T47D (cell line): ENCODE results near the gene SSNA1.
A peak's percentile ranks its signal among the peaks of the same experiment; 100 is the strongest.

Source experiments
- DNase-seq, 2 experiments: peaks; one replicate each; pipeline versions ENCODE4 v3.0.0 to v3.0.0-alpha.2; 2011 to 2012; ENCODE audit warnings: low read depth in 1 of 2, low spot score in 1 of 2
- JUND ChIP-seq: IDR thresholded peaks from 2 replicates; pipeline ENCODE4 v1.6.1; 2012; ENCODE audit warnings: low read depth
- in situ Hi-C: cut with HindIII; loops from 2 replicates; pipeline ENCODE4 v1.10.0; 2016; ENCODE audit warnings: low sequenced_read_pairs, low pct_unique_long_range_greater_than_20kb

Gene SSNA1

DNA sequence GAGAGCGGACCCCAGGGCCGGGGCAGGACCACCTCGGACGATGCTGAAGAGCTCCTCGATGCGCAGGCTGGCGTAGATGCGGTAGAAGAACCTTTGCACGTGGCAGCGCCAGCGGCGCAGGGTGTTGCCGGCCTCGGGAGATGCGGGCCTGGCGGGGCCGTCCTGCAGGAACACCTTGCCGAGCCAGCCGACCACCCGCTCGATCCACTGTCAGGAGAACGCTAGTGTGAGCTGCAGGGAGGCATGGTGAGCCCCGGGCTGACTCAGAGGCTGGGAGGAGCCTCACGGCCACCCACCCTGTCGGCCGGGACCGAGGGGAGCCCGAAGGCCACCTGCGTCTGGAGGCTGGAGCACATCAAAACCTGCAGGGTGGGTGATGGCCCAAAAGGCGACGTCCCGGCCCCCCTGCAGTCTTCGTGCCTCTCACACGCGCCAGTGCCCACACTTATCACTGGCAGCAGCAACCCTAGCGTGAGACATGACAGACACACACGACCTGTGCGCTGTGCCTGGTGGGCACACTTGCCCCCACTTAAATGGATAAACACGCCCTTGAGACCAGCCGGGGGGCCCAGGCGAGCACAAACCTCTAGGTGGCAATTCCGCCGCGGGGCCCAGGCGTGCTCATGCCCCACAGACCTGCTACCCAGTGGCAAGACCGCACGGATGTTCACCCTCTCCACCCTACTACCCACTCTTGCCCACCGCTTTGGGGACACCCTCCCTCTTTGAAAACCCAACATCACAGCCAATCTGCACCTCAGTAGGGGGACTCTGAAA is 3.4 kb upstream of the SSNA1 start:
- no peak for TF ChIP-seq JUND
- in situ Hi-C loops = no loop called here
- DNase-seq = no peak

DNA sequence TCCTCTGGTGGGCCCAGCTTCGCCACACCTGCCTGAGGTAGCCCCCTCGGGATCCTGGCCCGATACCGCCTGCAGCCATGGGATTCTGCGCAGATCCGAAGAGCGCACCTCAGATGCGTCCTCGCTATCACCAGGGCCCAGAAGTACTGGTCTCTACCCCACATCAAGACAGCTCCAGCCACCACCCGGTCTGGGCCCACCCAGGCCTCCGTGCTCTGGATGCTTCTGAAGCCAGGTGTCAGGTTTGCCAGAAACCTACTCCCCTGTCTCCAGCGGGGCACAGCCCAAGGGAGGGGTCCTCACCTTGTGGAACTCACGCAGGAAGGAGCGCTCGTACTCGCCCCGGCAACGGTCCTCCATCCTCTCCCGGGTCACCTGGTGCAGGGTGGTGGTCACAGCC is 2.6 kb upstream of the SSNA1 start:
- in situ Hi-C loops = no loop called here
- no peak for TF ChIP-seq JUND

DNA sequence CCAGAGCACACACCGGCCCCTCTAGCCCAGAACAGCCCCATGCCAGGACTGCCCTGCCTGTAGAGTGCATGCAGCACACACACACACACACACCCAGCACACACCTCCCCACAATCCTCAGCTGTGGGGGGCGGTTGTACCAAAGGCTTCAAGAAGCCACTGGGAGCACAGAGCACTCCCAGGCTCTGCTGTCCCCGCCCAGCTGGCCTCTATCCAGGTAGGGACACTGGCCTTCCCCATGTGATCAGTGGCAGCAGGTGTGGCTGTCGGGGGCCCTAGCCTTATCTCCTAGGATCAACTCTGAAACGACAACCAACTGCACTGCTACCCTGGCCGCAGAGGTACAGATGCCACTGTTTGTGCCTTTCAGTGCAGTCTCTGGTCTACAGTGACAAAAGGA is 2.1 kb upstream of the SSNA1 start:
- in situ Hi-C loops = no loop called here
- no peak for DNase-seq
- TF ChIP-seq JUND = no peak

More for the DNA sequence above, 2.6 kb upstream of the SSNA1 start:
- no peak for DNase-seq

DNA sequence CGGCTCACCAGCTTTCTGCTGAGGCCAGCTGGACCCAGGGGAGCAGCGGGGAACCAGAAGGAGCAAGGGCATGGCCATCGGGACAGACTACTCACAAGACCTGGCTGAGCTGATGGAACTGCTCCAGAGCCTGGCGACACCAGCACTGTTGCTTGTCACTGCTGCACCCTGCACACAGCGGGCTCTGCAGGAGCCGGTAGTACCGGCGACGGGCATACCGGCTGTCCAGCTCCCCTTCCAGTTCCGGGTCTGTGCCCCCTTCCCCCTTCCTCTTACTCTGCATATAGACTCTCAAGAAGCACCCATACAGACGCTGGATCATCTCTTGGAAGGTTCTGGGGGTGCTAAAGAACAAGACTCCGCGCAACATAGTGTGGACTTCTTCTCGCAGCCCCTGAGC is 1.1 kb upstream of the SSNA1 start:
- in situ Hi-C loops = no loop called here

DNA sequence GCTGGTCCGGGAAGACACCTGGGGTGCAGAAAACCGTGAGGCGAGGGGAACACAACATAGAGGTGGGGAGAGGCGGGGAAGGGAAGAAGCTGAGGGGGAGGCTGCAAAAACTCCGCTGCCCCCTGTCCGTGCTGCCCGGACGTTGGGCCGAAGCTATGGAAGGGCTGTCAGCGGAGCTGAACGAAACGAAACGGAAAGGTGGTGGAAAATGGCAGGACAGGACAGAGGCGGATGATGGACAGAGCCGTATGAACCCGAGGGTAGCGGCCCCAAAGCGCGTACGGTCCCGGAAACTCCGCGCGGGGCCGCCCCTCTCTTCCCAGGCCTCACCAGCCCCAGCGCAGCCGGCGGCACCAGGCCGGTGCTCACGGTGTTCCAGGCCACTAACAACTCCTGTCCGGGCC is 388 bp upstream of the SSNA1 start:
- DNase-seq = no peak
- no peak for TF ChIP-seq JUND
- in situ Hi-C loops = no loop called here

More for the DNA sequence above, 1.1 kb upstream of the SSNA1 start:
- DNase-seq = no peak
- no peak for TF ChIP-seq JUND

DNA sequence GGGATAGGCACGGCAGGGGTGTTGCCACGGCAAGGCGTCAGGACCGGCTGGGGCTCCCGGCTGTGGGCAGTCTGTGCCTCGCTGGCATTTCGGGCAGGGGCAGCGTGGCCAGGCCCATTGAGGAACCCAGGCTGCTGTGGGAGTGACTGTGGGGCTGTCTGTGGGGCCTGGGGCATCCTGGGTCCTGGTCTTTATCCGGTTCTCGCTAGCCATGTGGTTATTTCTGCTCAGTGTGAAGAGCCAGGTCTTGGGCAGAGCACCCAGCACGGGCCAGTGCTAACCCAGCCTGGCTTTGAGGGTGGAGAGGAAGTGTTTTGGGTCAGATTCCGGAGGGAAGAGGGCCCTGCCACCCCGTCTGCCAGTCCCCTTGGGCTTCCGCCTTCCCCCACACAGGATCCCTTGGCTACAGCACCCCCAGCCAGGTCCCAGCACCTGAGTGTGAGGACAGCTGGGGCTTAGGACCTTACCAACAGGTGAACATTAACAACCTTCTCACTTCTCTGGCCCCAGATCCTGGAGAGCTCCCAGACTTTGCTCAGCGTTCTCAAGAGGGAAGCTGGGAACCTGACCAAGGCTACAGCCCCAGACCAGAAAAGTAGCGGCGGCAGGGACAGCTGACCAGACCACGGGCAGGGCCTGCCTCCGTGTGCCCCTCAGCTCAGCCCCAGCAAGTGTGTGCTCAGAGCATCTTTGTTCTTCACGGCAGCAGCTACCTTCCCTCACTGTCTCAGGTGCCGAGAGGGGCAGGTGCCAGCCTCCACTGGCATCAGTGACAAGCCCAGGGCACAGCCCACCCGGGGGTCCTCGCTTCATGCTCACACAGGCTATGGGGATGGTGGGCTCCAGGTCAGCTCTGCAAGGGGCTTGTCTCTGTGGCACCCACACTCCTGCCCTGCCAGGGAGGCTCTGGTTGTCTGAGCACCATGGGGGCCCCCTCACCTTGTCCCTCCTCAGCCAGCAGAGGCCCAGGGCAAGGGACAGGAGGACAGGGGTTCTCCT is 1.1 kb downstream of the SSNA1 start:
- in situ Hi-C loops = no loop called here
- DNase-seq = no peak
- TF ChIP-seq JUND = no peak

DNA sequence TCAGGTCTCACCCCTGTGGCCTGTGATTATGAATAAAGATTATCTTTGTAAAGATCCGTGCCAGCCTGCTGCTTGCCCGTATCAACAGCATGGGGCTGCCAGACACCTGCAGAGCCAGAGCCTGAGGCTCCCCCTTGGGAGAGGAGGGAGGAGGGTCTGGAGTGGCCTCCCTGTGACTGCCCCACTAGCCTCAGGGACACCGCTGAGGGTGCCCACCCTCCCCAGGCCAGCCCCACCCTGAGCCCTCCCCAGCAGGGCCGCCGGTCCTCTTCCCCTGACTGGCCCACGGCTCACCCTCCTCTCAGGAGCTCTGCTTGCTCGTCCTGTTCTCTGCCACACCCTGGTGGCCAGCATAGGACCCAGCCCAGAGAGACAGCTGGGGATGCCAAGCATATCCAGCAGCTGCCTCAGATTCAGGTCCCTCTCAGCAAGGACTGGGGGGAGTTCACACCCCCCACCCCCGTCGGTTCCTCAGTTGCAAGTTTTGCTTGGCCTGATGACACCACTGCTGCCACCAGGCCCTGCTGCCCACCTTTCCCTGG is 1.9 kb downstream of the SSNA1 start:
- no peak for TF ChIP-seq JUND
- in situ Hi-C loops = no loop called here
- DNase-seq = peak in 1 of 2 experiments; percentile 82

DNA sequence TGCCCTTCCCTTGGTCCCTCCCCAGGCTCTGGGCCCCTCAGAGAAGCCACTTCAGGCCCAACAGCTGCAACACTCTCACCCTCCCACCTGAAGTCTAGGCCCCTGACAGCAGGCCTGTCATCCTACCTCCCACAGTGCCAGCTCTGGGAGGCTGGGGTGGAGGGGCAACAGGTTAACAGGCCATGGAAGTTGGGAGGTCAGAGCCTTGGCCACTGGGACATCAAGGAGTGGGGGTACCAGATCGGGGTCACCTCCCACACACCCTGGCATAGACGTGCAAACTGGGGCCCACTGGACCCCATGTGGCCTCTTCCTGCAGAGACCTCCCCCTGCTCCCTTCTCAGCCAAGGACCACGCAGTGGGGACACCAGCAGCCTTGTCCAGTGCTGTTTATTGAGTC is 2.8 kb downstream of the SSNA1 start:
- in situ Hi-C loops = no loop called here
- no peak for DNase-seq
- TF ChIP-seq JUND = no peak

DNA sequence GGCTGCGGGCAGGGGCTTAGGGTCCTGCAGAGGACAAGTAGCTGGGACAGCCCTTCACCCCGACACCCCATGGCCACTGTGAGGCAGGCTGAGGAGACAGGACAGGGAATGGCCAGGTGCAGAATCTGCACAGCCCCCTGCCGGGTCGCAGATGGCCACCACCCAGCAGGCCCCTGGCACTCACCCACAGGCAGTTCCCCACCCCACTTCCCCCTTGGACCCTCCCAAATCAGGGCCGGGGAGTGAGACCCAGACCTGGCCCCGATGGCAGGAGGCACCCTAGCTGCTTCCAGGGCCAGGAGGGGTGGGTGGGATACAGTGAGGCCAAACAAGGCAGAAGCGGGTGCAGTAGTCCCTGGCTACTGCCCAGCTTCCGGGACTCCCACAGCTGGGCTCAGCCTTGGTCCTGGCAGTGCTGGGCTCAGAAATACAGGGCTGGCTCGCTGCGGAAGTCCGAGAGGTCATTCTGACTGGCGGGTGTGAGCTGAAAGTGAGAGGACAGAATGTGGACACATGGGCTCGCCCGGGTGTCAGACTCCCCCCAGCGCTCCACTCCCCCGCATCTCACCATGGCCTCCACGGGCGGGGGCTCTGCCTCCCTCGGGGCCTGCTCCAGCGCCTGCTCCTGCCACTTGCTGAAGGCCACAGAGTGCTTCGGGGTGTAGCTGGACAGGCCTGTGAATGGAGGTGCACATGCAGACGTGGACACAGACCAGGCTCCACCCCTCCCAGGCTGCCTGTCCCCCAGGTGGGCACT is 3.4 kb downstream of the SSNA1 start:
- in situ Hi-C loops = no loop called here
- no peak for TF ChIP-seq JUND
- DNase-seq = no peak

DNA sequence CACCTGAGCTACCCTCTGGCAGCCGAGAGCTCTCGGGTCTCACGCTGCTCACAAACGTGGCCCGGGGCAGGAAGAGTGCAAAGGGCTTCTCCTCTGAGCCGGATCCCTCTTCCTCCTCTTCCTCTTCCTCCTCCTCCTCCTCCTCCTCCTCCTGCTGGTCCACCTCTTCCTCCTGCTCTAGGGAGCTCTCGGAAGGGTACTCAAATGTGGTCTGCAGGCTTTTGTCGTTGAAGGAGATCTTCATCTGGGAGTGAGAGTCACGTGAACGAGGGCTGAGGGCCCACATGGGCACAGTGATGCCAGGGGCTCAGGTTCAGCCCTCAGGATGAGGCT is 3.9 kb downstream of the SSNA1 start:
- in situ Hi-C loops = no loop called here
- DNase-seq = no peak
- no peak for TF ChIP-seq JUND

DNA sequence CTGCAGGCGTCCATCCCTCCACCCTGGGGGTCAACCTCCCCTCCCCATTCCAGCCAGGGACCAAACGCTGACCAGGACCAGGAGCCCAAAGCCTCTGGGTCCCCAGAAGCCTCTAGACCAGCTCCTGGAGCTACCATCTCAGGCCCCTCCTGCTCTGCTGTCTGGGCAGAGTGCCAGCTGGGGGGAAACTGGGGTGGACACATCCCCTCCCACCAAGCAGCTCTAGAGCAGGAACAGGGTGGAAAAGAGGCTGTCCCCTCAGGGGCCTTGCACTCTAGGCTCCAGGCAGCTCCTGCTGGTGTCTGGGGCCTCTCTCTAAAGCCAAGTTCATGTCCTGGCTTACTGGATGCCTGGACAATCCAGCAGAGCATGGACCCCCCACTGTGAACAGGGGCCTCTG is 4.4 kb downstream of the SSNA1 start:
- TF ChIP-seq JUND = no peak
- DNase-seq = no peak
- in situ Hi-C loops = no loop called here

DNA sequence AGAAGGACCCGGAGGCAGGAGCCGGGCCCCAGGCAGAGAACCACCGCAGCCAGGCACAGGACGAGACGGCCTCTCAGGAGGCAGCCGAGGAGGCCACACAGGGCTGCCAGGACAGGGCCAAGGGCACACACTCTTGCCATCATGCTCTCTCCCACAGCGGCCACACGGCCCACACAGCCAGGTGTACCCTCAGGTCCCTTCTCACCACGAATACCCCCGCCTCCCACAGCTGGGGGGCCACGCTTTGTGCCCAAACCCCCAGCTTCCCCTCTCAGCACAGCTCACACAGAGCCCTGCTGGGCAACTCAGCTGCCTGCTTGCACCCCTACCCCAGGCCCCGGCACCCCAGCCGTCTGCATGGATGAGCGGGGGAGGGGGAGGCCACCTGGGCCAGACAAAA is 5.3 kb downstream of the SSNA1 start:
- in situ Hi-C loops = no loop called here
- no peak for TF ChIP-seq JUND
- no peak for DNase-seq
